Measurements from ENCODE around the gene KRT80.
"Not testable (repeated sequence)": the region's sequence is repeated elsewhere in the genome, so short reads cannot be mapped to it uniquely, and the experiment has no call there.

Gene KRT80

GRCh38 chr12:52191841-52192791 is at the start of gene KRT80:
TSS of gene KRT80 (minus strand) at chr12:52192014. CDS start at chr12:52191902, 112 bp downstream.
- peak; percentile 52 for DNase-seq

GRCh38 chr12:52241205-52241842 is 49.5 kb upstream of the KRT80 start:
- DNase-seq, result no peak

GRCh38 chr12:52240247-52240646 is 48.4 kb upstream of the KRT80 start:
- not testable (repeated sequence) for DNase-seq

GRCh38 chr12:52239767-52240166 is 48.0 kb upstream of the KRT80 start:
- no peak for DNase-seq

GRCh38 chr12:52238916-52239646 is 47.3 kb upstream of the KRT80 start:
- no peak for DNase-seq

- DNase-seq, result no peak
Observed at GRCh38 chr12:52238207-52238840, 46.5 kb upstream of the KRT80 start.

GRCh38 chr12:52236386-52237050 is 44.7 kb upstream of the KRT80 start:
- DNase-seq, result no peak

- no peak for DNase-seq
Observed at GRCh38 chr12:52235822-52236361, 44.1 kb upstream of the KRT80 start.

GRCh38 chr12:52235001-52235764 is 43.4 kb upstream of the KRT80 start:
- no peak for DNase-seq

GRCh38 chr12:52234223-52234810 is 42.5 kb upstream of the KRT80 start:
- DNase-seq, result no peak

GRCh38 chr12:52233462-52234207 is 41.8 kb upstream of the KRT80 start:
- no peak for DNase-seq

GRCh38 chr12:52232674-52233461 is 41.1 kb upstream of the KRT80 start, which contains the start of gene KRT7:
TSS of gene KRT7 (plus strand) at chr12:52233243. CDS start at chr12:52233297, 54 bp downstream.
- no peak for DNase-seq

- DNase-seq, result no peak
Observed at GRCh38 chr12:52232203-52232673, 40.4 kb upstream of the KRT80 start.

GRCh38 chr12:52231305-52232202 is 39.7 kb upstream of the KRT80 start:
- DNase-seq, result no peak

GRCh38 chr12:52230364-52231281 is 38.8 kb upstream of the KRT80 start:
- DNase-seq, result no peak

GRCh38 chr12:52229836-52230343 is 38.1 kb upstream of the KRT80 start:
- DNase-seq, result no peak

All from NCI-H1436 treated with DMSO at 0.1 percent for 48 hours (cell line).